Measurements from ENCODE around the gene ZBTB26. TPM values are rescaled to one million over a fixed set of nuclear protein-coding genes. Genes with fewer than 3 reads are reported as not detected.

The ZBTB26 gene
- 10.6 TPM for total RNA-seq

- DNase-seq = peak; percentile 92
Observed at GRCh38 chr9:122931226-122932121, at the start of gene ZBTB26. ZBTB26 (minus strand) TSS chr9:122931512; CDS start chr9:122919934, 11,578 bp downstream.

DNA sequence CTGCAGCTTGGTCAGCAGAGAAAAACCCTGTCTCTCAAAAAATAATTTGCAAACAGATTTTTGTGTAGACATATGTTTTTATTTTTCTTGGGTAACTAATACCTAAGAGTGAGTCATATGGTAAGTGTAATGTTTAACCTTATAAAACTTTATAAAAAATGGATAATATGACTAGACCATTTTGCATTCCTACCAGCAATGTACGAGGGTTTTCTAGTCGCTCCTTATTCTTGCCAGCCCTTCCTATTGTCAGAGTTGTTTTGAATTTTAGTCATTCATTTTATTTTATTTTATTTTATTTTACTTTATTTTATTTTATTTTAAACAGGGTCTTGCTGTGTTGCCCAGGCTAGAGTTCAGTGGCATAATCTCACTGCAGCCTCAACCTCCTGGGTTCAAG, 47.3 kb upstream of the ZBTB26 start:
- DNase-seq = no peak

DNA sequence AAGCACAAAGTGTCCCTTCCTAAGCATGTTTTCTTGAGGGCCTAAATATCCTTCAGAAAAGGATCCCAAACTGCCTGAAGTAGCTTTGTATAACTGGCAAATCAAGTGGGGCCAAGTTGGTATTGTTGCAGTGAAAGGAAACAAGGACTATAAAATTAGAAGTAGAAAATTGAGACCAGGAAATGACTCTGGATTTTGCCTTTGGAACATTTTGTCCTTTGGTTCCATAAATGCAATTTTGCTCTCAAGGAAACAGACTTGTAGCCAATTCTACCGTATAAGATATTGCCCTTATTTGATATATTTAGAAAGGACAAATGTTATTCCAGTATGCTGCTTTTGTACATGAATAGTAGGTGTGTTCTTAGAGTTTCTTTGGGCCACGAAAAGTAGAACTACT, 43.9 kb upstream of the ZBTB26 start:
- DNase-seq = no peak

- DNase-seq = no peak
Observed at GRCh38 chr9:122961139-122961538, 29.8 kb upstream of the ZBTB26 start.

DNA sequence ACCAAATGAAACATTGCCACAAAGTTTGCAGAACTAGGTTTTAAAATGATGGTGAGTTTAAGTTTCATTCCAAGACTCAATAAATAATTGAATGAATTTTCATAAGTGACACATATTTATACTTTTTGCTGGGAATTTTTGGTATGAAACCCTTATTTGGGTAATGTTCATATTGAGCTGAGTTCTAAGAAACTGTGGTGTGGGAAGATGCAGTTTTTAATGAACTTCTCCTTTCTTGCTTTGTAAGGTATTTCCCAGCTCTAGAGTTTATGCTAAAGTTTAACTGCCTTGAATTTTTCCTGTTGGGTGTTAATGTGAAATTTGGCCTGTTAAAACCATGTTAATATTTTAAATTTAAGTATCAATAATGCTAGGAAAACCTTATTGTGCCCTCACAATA, 24.6 kb upstream of the ZBTB26 start:
- DNase-seq = no peak

- DNase-seq = no peak
Observed at GRCh38 chr9:122954253-122954691, 23.0 kb upstream of the ZBTB26 start.

DNA sequence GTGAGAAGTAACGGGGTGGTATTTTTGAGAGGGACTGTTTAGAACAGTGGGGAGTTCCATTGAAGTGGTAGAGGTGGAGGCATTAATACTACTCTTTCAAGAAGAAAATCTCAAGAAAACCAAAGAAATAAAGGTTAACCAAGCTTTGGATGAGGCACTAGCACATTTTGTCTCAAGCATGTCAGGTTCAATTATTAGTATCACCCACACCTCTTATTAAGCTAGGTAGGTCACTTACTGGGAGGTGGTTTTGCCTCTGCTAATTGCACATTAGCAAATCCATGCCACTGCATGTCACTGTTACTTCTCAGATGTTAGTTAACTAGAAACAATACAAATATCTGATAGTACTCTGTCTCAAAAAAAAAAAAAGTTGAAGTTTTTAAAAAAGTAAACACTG, 19.7 kb upstream of the ZBTB26 start:
- DNase-seq = no peak

- no peak for DNase-seq
Observed at GRCh38 chr9:122950263-122950662, 19.0 kb upstream of the ZBTB26 start.

DNA sequence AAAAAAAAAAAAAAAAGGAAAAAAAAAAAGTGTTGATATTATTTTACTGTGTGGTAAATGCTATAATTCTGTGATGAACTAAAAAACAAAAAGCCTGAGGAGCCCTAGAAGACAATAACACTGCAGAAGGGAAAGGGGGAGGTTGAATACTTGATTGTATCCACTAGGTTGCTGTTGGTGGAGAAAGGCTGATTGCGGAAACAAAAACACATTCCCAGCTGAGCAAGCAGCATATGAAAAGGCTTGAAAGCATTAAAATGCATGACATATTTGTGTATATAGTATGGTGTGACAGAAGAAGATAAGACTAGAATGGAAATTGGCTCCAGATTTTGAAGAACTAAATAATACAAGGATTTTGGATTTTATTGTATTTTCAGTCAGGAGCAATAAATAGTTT, 18.4 kb upstream of the ZBTB26 start:
- DNase-seq = no peak

DNA sequence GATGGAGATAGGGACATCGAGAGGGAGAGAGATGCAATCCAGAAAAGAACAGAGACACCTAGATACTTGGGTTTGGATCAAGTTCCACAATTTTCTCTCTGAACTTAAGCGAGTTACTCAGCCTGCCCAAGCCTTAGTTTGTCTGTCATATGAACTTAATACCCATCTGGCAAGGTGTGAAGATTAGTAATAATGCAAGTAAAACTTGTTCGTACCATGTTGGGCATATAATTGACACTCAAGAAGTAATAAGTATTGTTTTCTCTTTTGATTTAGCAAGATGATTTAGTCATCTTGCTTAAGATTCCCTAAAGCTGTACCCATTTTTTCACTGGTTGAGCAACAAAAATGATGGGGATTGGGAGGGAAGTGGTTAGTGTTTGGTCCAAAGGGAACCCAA, 17.0 kb upstream of the ZBTB26 start:
- DNase-seq = no peak

DNA sequence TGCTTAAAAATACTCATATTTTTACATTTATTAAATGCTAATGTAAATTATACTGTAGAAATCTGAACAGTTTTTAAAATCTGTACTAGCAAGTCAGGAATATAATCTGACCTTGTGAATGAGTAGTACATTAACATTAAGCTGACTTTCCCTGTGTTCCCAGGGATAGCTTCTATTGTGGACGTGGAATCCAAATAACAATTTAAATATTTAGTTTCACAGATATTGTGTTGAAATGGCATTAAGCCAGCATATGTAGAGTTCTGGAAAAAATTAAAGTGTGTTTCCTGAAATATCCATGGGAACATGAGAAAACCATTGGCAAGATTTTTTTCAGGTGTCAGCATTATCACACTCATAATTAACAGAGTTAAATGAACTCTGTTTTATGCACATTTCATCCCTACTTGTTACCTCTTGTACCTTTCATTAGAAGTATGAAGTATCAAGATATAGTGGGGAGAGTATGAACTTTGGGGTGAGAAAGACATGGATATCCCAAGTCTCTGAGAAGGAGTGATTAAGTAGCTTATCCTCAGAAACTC, 15.2 kb upstream of the ZBTB26 start:
- DNase-seq = no peak

- no peak for DNase-seq
Observed at GRCh38 chr9:122944960-122945888, 13.9 kb upstream of the ZBTB26 start.

DNA sequence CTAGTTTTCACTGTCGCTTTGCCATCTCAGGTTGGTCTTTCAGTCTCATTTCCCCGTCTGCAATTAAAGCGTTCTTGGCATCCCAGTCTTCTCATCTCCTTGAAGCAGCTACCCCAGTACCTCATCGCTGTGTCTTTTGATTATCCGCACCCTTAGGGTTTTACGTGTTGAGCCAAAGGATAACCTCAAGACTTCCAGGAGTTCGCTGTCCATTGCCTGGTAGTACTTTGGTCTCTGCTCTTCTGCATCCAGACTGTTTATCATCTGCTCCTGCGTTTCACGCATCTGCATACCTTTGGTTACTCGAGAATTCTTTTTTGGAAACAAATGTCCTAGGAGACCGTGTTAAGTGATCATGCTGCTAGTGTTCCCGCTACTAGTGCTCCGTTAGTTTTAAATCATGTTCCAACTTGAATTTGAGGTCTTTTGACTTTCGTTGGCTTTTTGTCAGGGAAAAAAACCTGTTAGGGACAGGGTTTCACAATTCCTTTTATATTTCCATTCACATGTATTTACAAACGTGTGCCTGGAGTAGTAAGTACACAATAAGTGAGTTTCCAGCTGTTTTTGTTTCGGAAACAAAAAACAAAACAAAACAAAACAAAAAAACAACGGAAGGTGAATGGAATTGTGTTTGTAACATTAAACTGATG, 10.4 kb upstream of the ZBTB26 start:
- DNase-seq = peak; percentile 17

GRCh38 chr9:122940749-122941581, 9.7 kb upstream of the ZBTB26 start, which contains the start of gene RABGAP1:
RABGAP1 (plus strand) TSS chr9:122941020; CDS start chr9:122957060, 16,040 bp downstream.
- peak; percentile 97 for DNase-seq

DNA sequence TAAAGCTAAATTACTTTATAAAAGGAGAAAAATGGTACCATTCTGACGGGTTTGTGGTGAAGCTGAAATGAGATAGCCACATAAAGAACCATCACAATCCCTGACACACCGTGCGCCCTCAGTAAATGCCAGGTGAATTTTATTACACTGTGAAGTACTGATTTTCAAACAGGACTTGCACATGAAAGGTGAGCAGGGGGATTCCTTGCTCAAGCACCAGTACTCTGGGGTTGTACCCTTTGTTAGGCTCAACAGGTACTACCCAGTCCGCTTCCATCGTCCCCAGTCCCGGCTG, 9.1 kb upstream of the ZBTB26 start:
- DNase-seq = no peak

DNA sequence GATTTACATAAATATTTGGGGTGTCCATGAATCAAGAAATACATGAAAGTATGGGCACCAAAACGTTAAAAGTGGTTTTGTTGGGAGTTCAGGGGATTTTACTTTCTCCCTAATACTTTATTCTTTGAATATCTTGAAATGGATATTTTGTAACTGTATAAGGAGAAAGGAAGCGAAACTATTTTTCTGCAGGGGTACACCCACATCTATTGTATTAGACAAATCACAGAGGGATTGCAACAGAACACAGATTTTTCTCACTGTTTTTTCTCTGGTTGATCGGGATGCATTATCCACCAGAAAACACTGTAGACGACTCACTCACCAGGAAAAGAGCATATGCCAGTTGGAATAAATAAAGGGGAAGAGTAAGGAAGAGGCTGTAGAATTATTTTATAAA, 8.3 kb upstream of the ZBTB26 start:
- DNase-seq = no peak

- DNase-seq = no peak
Observed at GRCh38 chr9:122936883-122937282, 5.6 kb upstream of the ZBTB26 start.

GRCh38 chr9:122936464-122936863, 5.2 kb upstream of the ZBTB26 start:
- no peak for DNase-seq

- no peak for DNase-seq
Observed at GRCh38 chr9:122930541-122931225, 629 bp downstream of the ZBTB26 start.

- DNase-seq = no peak
Observed at GRCh38 chr9:122929796-122930354, 1.4 kb downstream of the ZBTB26 start.
